T-helper 2 cell treated with Interferon-gamma antibody and Interleukin-4, amounts not matched to agents 100 ng/mL and 5 ng/mL, for 36 hours (primary cell): ENCODE results near the gene CPB1. TPM values are rescaled to one million over a fixed set of nuclear protein-coding genes. Genes with fewer than 3 reads are reported as not detected.

Experiments
- intact Hi-C: fragments of 100-400 bp; cut with micrococcal nuclease; formaldehyde crosslinking; loops from one replicate; pipeline ENCODE4 v1.15.1; 2023
- total RNA-seq: library from RNA; stranded (reverse); gene quantifications from 2 replicates; pipeline ENCODE4 v1.2.3, GENCODE V29; 2022

CPB1 gene
- total RNA-seq, 1 donor from 2014 or later, result not detected

DNA sequence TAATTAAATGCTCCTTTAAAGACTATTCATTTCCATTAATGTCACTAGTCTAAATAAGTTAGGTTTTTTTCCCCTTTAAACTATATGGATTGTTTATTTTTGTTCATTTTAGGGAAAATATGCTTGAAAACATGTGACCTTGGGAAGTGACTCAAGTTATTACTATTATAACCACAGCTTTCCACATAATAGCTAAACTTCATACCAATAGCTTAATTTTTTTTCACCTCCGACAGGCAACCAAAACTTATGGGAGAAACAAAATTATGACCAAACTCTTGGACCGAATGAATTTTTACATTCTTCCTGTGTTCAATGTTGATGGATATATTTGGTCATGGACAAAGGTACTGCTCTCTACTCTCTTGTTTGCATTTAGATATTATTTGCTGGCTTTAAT is 53.7 kb downstream of the CPB1 start:
- intact Hi-C loops, result no loop called here

- intact Hi-C loops, result no loop called here
Measured at GRCh38 chr3:148882288-148882687, 54.7 kb downstream of the CPB1 start.

GRCh38 chr3:148883163-148883562 is 55.6 kb downstream of the CPB1 start:
- intact Hi-C loops, result no loop called here

- intact Hi-C loops, result no loop called here
Measured at GRCh38 chr3:148884261-148884660, 56.6 kb downstream of the CPB1 start.

GRCh38 chr3:148889828-148890227 is 62.2 kb downstream of the CPB1 start:
- intact Hi-C loops, result no loop called here

DNA sequence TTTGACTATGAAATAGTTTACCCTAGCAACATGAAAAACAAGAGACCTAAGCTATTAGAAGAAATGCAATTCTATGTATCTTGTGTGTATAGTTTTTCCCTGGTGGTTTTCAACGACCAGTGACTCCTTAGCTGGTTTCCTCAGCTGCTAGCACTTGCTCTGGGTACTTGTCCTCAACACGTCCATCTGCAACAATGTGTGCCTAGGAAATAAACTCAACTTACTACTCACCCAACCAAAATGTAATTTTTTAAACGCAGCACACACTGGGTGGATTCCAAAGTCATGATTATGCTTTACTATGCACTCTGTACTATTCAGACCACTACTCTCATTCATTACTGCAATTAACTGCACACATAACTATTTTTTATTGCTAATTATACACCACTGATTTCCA is 68.5 kb downstream of the CPB1 start:
- intact Hi-C loops, result no loop called here

DNA sequence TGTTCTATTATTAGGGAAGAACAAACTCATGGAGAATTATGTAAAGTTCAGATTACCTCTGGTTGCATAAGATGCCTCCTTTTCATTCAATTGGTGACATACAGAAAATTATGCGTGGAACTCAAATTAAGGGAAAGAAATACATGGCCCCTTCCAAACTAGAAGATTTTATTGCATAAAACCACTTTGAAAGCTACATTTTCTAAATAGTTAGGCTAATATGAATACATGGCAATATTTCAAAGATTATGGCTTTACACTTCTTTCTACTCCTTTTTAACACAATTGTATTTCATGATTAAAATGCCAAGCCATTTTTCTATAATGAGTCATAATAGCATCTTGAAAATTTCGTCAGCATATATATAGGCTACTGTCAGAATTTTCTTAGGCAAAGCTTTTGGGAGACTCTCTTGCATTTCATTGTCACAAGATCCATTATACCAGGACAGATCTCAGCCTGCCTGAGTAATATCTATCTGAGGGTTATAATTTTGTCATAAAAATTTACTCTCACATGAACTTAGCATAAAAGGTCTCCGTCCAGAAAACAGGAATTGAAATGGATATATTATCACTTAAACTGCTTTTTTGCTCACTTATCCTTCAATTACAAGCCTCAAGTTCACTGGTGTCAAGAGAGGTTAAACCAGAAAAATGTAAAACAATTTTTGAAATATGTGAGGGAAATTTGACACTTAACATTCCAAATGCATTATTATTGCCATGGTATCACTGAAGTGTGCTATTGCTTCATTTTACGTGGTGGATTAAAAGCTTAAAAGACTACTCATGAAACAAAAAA is 74.6 kb downstream of the CPB1 start:
- intact Hi-C loops, result no loop called here

DNA sequence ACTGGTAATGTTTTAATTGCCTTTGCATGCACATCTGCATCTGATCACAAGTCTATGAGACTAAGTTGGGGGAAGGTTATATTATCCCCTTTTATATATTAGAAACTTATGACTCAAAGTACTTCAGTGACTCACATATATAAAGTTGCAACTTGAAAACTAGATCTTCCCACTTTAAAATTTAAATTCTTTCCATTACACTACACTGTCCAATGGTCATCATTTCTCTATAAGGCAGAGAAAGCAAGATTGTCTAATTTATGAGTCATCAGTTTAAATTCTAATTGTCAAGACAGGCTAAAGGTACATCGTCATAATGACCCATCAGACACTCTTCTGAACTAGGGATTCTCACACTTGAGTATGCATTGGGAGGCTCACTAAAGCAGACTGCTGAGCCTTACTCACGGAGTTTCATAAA is 75.4 kb downstream of the CPB1 start:
- intact Hi-C loops, result no loop called here

GRCh38 chr3:148903941-148904340 is 76.3 kb downstream of the CPB1 start:
- intact Hi-C loops, result no loop called here

DNA sequence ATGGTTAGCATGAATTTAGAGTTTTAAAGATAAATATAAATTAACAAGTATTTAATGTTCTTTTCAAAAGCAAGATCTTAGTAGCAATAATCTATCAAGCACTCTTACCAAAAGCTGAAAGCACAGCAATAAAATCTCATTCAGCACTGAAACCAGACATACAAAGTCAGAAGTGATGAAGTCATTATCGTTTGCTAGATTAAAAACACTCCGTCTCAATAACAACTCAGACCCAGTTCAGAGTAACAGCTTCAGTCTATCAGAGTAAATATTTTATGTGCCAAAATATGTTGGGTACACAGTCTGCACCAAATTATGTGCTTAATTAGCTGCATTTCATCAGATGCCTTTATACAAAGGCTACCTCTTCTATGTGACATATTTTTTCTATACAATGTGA is 79.1 kb downstream of the CPB1 start:
- intact Hi-C loops, result no loop called here

Other genes starting within 250 kb of the CPB1 start
- not detected in 2 replicates for gene AGTR1, start 129.9 kb upstream of the CPB1 start, total RNA-seq
- gene CPA3, start 37.5 kb downstream of the CPB1 start, total RNA-seq, result not detected in 2 replicates
- gene GYG1, start 163.7 kb downstream of the CPB1 start, total RNA-seq, result 36.3 and 37.4 TPM in 2 replicates